Prostate gland (tissue), 2 donors: ENCODE results near the gene HMG20B. TPM values are rescaled to one million over a fixed set of nuclear protein-coding genes. Genes with fewer than 3 reads are reported as not detected.
"Not testable (repeated sequence)": the region's sequence is repeated elsewhere in the genome, so short reads cannot be mapped to it uniquely, and the experiment has no call there.

ENCODE experiments used
- DNase-seq: peaks from one replicate; pipeline ENCODE4 v3.0.0-alpha.2; 2019; ENCODE audit warnings: low spot score
- H3K27ac ChIP-seq, 2 donors: fragments of 200-600 bp; sonication (generic); 2 replicates each; pipeline ENCODE4 v1.5.1; 2017 to 2019
- H3K27me3 ChIP-seq: fragments of 200-600 bp; sonication (generic); replicated peaks from 2 replicates; pipeline ENCODE4 v1.5.1; 2019; ENCODE audit not compliant: insufficient read depth
- H3K36me3 ChIP-seq, 2 donors: fragments of 200-600 bp; sonication (generic); 1 replicate in 1 of 2; 2 replicates in 1 of 2; pipeline versions ENCODE4 v1.5.1 to v1.8.1; 2017 to 2019
- H3K4me1 ChIP-seq: fragments of 200-600 bp; sonication (generic); replicated peaks from 2 replicates; pipeline ENCODE4 v1.5.1; 2019
- H3K4me3 ChIP-seq, 2 donors: fragments of 200-600 bp; sonication (generic); 2 replicates each; pipeline ENCODE4 v1.5.1; 2017 to 2019
- H3K9me3 ChIP-seq: fragments of 200-600 bp; sonication (generic); 2 replicates; pipeline ENCODE4 v1.5.1; 2017
- CTCF ChIP-seq, 4 experiments: fragments of 200-600 bp in 2 of 4; fragments of 450-650 bp in 2 of 4; sonication (generic) in 2 of 4; IDR thresholded peaks; 1 replicate in 3 of 4; 2 replicates in 1 of 4; pipeline ENCODE4 v1.5.1; 2016 to 2019; ENCODE audit warnings: antibody characterized with exemption in 4 of 4, mild to moderate bottlenecking in 2 of 4, moderate library complexity in 2 of 4
- POLR2A ChIP-seq: fragments of 450-650 bp; IDR thresholded peaks from one replicate; pipeline ENCODE4 v1.6.1; 2016; ENCODE audit warnings: antibody characterized with exemption, mild to moderate bottlenecking
- POLR2AphosphoS5 ChIP-seq: sonication (generic); formaldehyde crosslinking; IDR thresholded peaks from one replicate; pipeline ENCODE4 v1.6.1; 2017; ENCODE audit warnings: antibody characterized with exemption
- WGBS: methylation state at CpG from one replicate; pipeline ENCODE4 v1.1.5; 2018; 5-methylcytosine and 5-hydroxymethylcytosine counted together
- intact Hi-C: fragments of 100-400 bp; cut with DNase I; formaldehyde crosslinking; loops from one replicate; pipeline ENCODE4 v1.14.2; 2022
- total RNA-seq, 2 donors: library from RNA; depleted of rRNA; stranded (reverse); fragments of >200 nt; gene quantifications; one replicate each; pipeline ENCODE4 v1.1.0, GENCODE V29; 2016

HMG20B gene
- total RNA-seq, 2 donors from 2014 or later = 184 to 369 TPM

- Histone ChIP-seq H3K4me1 (no peaks in the 10 kb centered on the region), H3K9me3 (no peaks in the 10 kb centered on the region), H3K4me3 (peak overlapping the region in 1 of 2 donors; percentile 10), H3K27ac (peak overlapping the region; percentile 10 to 36), H3K27me3 (no peaks in the 10 kb centered on the region), H3K36me3 (no peaks in the 10 kb centered on the region)
- intact Hi-C loops = loop anchor here (10.0 kb wide), 1 partner anchor 72 kb away; the partner anchor contains the start of genes DOHH and FZR1
- peak; percentile 23 for DNase-seq
- TF ChIP-seq POLR2AphosphoS5 (peak; percentile 3), POLR2A (no peak)
- WGBS = 55% methylated on average over 58 of the region's 78 CpGs
These were observed 4.1 kb downstream of the HMG20B start for GRCh38 chr19:3576696-3577443.

- no peak for DNase-seq
- Histone ChIP-seq H3K27me3 (no peaks in the 10 kb centered on the region), H3K27ac (no peak overlapping the region), H3K4me3 (no peak overlapping the region), H3K9me3 (no peaks in the 10 kb centered on the region), H3K36me3 (no peaks in the 10 kb centered on the region), H3K4me1 (no peaks in the 10 kb centered on the region)
- WGBS = 93% methylated on average over 60 of the region's 60 CpGs
- TF ChIP-seq CTCF (IDR thresholded peaks at IDR 0.05) (no peak), POLR2AphosphoS5 (no peak), POLR2A (no peak)
- intact Hi-C loops = loop anchor here (10.0 kb wide), 1 partner anchor 73 kb away; the partner anchor contains the start of genes DOHH and FZR1
These were observed 5.1 kb downstream of the HMG20B start for GRCh38 chr19:3577723-3578344.

- DNase-seq = no peak
- Histone ChIP-seq H3K27me3 (no peaks in the 10 kb centered on the region), H3K9me3 (no peaks in the 10 kb centered on the region), H3K27ac (no peak overlapping the region), H3K36me3 (no peaks in the 10 kb centered on the region), H3K4me1 (no peaks in the 10 kb centered on the region), H3K4me3 (no peak overlapping the region)
- 84% methylated on average over 17 of the region's 17 CpGs for WGBS
- TF ChIP-seq POLR2AphosphoS5 = no peak
- TF ChIP-seq CTCF (IDR thresholded peaks at IDR 0.05) = no peak
- no peak for TF ChIP-seq POLR2A
- intact Hi-C loops = loop anchor here (10.0 kb wide), 1 partner anchor 74 kb away; the partner anchor contains the start of genes DOHH and FZR1
These were observed 5.6 kb downstream of the HMG20B start for GRCh38 chr19:3578390-3578789.

- Histone ChIP-seq H3K27me3 (no peaks in the 10 kb centered on the region), H3K4me1 (no peaks in the 10 kb centered on the region), H3K36me3 (no peaks in the 10 kb centered on the region), H3K27ac (no peak overlapping the region), H3K4me3 (no peak overlapping the region), H3K9me3 (no peaks in the 10 kb centered on the region)
- no peak for TF ChIP-seq CTCF (IDR thresholded peaks at IDR 0.05)
- TF ChIP-seq POLR2A = no peak
- peak; percentile 12 for TF ChIP-seq POLR2AphosphoS5
- 41% methylated on average over 11 of the region's 11 CpGs for WGBS
- DNase-seq = no peak
- intact Hi-C loops = no loop called here
These were observed 7.6 kb downstream of the HMG20B start for GRCh38 chr19:3580156-3580934.

GRCh38 chr19:3581792-3582191 lies 9.0 kb downstream of the HMG20B start:
- intact Hi-C loops, H3K27ac ChIP-seq, H3K4me1 ChIP-seq, DNase-seq, H3K4me3 ChIP-seq, H3K9me3 ChIP-seq, H3K36me3 ChIP-seq, H3K27me3 ChIP-seq: not testable (repeated sequence)
- WGBS = 93% methylated on average over 4 of the region's 4 CpGs

GRCh38 chr19:3584036-3584802 lies 11.5 kb downstream of the HMG20B start:
- H3K9me3 ChIP-seq, H3K27me3 ChIP-seq, H3K36me3 ChIP-seq, DNase-seq, intact Hi-C loops, H3K4me3 ChIP-seq, H3K4me1 ChIP-seq, H3K27ac ChIP-seq: not testable (repeated sequence)
- WGBS = 84% methylated on average over 15 of the region's 15 CpGs
